Ovary (tissue), 9 donors: ENCODE data around the gene ARFGEF3. TPM values are rescaled to one million over a fixed set of nuclear protein-coding genes. Genes with fewer than 3 reads are reported as not detected.
"Not testable (repeated sequence)": the region's sequence is repeated elsewhere in the genome, so short reads cannot be mapped to it uniquely, and the experiment has no call there.

Experiments
- DNase-seq, 5 donors: peaks; one replicate each; pipeline ENCODE4 v3.0.0-alpha.2; 2019 to 2020
- H3K27ac ChIP-seq, 2 donors: fragments of 200-600 bp; one replicate each; pipeline versions ENCODE4 v1.5.1 to v1.8.0; 2019 to 2022
- H3K27me3 ChIP-seq: fragments of 200-600 bp; one replicate; pipeline ENCODE4 v1.8.0; 2022
- H3K36me3 ChIP-seq: fragments of 200-600 bp; sonication (generic); one replicate; pipeline ENCODE4 v1.5.1; 2019
- H3K4me1 ChIP-seq: one replicate; pipeline ENCODE4 v1.8.1; 2013; ENCODE audit warnings: mild to moderate bottlenecking, moderate library complexity; ENCODE audit not compliant: insufficient read depth
- H3K4me3 ChIP-seq: fragments of 200-600 bp; sonication (generic); one replicate; pipeline ENCODE4 v1.5.1; 2017
- H3K9me3 ChIP-seq, 2 donors: fragments of 200-600 bp in 1 of 2; sonication (generic) in 1 of 2; one replicate each; pipeline versions ENCODE4 v1.5.1 to v1.8.1; 2013 to 2019; ENCODE audit warnings: mild to moderate bottlenecking in 1 of 2, moderate library complexity in 1 of 2
- EP300 ChIP-seq: sonication (generic); formaldehyde crosslinking; IDR thresholded peaks from one replicate; pipeline ENCODE4 v1.6.1; 2017; ENCODE audit warnings: antibody characterized with exemption
- POLR2A ChIP-seq: fragments of 450-650 bp; IDR thresholded peaks from one replicate; pipeline ENCODE4 v1.6.1; 2017; ENCODE audit warnings: antibody characterized with exemption, mild to moderate bottlenecking, moderate library complexity
- WGBS, 3 donors: extraction: QIAGEN DNeasy Blood & Tissue Kit in 1 of 3; methylation state at CpG; one replicate each; pipeline versions ENCODE4 v1.1.5 to v1.1.7; 2013 to 2017; 5-methylcytosine and 5-hydroxymethylcytosine counted together
- intact Hi-C, 4 donors: fragments of 100-400 bp; cut with DNase I; formaldehyde crosslinking; loops; one replicate each; pipeline versions ENCODE4 v1.11.0 to v1.15.1; 2022 to 2023
- polyA plus RNA-seq, 2 donors: library from polyadenylated mRNA; stranded (reverse); fragments of 200-250 nt in 1 of 2; fragments of 350-450 nt in 1 of 2; fragmentation: Illumina TruSeq in 1 of 2; extraction: RNeasy Lipid Tissue Mini Kit (QIAGEN cat#74804) in 1 of 2; gene quantifications; one replicate each; pipeline ENCODE4 v1.2.3, GENCODE V29; 2013 to 2014
- total RNA-seq, 7 donors: library from RNA; depleted of rRNA in 2 of 7; stranded (reverse); fragments of >200 nt in 2 of 7; fragmentation: NEBNext Ultra II Directional in 3 of 7; extraction: Animal tissue kit (Norgen Biotek cat#: 25700) in 3 of 7; gene quantifications; one replicate each; pipeline versions ENCODE4 v1.1.0 to v1.2.4, GENCODE V29; 2016 to 2023
- TF ChIP-seq, protein P1 (sequence below), 3 donors: fragments of 450-650 bp in 2 of 3; fragments of 200-600 bp in 1 of 3; IDR thresholded peaks; one replicate each; pipeline versions ENCODE4 v1.5.1 to v1.8.0; 2016 to 2022; ENCODE audit warnings: antibody characterized with exemption in 3 of 3, mild to moderate bottlenecking in 1 of 3
- donor health status: DM: no; HTN: no; CAD: no; lungs with moderate emphysema.
- donor health status: DM: no; HTN: no; CAD: no.
- donor health status: Bipolar disorder and iron deficiency.
- donor health status: DM: yes; HTN: yes; CAD: no.
- donor health status: DM: no; HTN: no; CAD: no.
- donor health status: DM: yes; HTN: yes; CAD: no.

The ARFGEF3 gene
- total and polyA plus RNA-seq, 9 donors, result 0.15 to 6.1 (median 0.72) TPM

DNA sequence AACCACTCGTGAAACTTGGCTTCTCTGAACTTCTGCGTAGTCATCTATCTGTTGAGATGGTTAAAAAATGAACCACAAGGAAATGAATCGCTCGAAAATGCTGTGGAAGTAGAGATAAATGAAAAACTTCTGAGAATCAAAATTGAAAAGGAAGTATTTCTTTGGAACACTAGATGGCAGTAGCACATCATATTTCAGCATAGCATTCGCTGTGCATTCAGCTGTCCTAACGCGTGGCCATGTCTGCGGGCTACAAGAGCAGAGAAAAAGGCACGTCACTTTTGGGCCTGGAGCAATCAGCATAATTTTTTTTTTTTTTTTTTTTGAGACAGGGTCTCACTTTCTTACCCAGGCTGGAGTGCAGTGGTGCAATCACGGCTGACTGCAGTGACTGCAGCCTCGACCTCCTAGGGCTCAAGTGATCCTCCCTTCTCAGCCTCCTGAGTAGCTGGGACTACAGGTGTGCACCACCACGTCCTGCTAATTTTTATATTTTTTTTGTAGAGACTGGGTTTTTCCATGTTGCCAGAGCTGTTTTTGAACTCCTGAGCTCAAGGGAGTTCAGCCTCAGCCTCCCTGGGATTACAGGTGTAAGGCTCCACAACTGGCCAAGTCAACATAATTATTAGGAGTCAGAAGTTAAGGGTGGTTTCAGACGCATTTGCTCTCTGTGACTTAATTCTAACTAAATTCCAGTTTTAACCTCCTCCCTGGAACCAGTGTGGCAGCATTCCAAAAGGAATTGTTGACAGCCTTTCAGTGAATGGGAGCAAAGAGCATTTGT is 45.7 kb upstream of the ARFGEF3 start:
- 11 to 20% (median 15%) methylated on average over 13 of the region's 13 CpGs for WGBS, 3 donors
- no peaks in the 10 kb centered on the region for H3K9me3 ChIP-seq
- no peaks in the 10 kb centered on the region for H3K36me3 ChIP-seq
- no peak for TF ChIP-seq POLR2A
- TF ChIP-seq, protein P1, sequence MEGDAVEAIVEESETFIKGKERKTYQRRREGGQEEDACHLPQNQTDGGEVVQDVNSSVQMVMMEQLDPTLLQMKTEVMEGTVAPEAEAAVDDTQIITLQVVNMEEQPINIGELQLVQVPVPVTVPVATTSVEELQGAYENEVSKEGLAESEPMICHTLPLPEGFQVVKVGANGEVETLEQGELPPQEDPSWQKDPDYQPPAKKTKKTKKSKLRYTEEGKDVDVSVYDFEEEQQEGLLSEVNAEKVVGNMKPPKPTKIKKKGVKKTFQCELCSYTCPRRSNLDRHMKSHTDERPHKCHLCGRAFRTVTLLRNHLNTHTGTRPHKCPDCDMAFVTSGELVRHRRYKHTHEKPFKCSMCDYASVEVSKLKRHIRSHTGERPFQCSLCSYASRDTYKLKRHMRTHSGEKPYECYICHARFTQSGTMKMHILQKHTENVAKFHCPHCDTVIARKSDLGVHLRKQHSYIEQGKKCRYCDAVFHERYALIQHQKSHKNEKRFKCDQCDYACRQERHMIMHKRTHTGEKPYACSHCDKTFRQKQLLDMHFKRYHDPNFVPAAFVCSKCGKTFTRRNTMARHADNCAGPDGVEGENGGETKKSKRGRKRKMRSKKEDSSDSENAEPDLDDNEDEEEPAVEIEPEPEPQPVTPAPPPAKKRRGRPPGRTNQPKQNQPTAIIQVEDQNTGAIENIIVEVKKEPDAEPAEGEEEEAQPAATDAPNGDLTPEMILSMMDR (IDR thresholded peaks at IDR 0.05), result peak; percentile 42 to 80 (median 59)
- intact Hi-C loops, result loop anchor here (1.0 to 10.0 kb wide), 6 partner anchors 17 to 479 kb away; partner anchors contain the start of gene HEBP2 (in 1 of the 4)
- H3K27me3 ChIP-seq, result no peaks in the 10 kb centered on the region
- DNase-seq, result peak; percentile 19 to 45 (median 38)
- H3K4me1 ChIP-seq, result no peaks in the 10 kb centered on the region
- no peak overlapping the region for H3K27ac ChIP-seq
- no peak overlapping the region for H3K4me3 ChIP-seq

DNA sequence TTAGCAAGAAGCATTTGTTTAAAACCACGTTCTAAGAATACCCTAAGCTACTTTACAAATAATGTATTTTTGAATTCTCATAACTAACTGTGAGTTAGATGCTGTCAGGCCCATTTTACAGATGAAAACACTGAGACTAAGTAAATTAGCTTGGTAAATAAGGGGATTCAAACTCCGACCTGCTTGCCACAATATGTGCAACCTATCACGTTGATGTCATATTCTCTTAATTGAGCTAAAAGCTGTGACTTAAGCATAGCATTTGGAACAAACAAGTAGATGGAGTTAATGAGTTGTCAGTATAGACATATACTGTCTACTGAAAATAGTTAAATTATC is 45.1 kb upstream of the ARFGEF3 start:
- H3K9me3 ChIP-seq, result no peaks in the 10 kb centered on the region
- no peak for DNase-seq
- H3K27me3 ChIP-seq, result no peaks in the 10 kb centered on the region
- H3K4me3 ChIP-seq, result no peak overlapping the region
- H3K4me1 ChIP-seq, result no peaks in the 10 kb centered on the region
- intact Hi-C loops, result loop anchor here (2.0 to 10.0 kb wide), 5 partner anchors 288 to 478 kb away; partner anchors contain the start of gene HEBP2 (in 1 of the 4)
- H3K36me3 ChIP-seq, result no peaks in the 10 kb centered on the region
- 63 to 68% (median 63%) methylated on average over 3 of the region's 3 CpGs for WGBS, 3 donors
- no peak for TF ChIP-seq POLR2A
- TF ChIP-seq, protein P1 (IDR thresholded peaks at IDR 0.05), result no peak
- TF ChIP-seq EP300, result no peak
- no peak overlapping the region for H3K27ac ChIP-seq

DNA sequence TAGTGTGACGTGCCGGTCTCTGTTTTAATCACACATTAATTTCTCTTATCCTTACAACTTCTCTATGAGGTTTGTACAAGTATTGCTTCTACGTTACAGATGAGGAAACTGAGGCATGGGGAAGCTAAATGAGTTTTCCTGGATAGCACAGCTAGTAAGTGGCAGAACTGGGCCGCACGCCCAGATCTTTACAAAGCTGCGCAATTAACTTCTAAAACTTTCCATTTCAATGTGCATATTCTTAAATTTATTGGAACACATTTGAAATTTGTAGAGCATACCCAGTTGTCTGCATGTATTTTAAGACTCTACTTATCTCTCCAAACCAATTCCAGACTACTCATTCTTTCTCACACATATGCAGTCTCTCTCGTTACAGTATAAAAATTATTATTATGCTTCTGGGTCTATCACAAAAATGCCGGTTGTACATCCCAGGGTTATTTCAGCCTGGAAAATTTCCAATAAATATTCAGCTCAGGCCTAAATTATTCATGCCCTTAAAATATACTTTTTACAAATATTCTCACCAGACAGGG is 44.3 kb upstream of the ARFGEF3 start:
- Histone ChIP-seq H3K4me3 (no peak overlapping the region), H3K9me3 (no peaks in the 10 kb centered on the region), H3K4me1 (no peaks in the 10 kb centered on the region), H3K27ac (no peak overlapping the region), H3K27me3 (no peaks in the 10 kb centered on the region), H3K36me3 (no peaks in the 10 kb centered on the region)
- DNase-seq, result no peak
- WGBS, 3 donors, result 74 to 78% (median 78%) methylated on average over 8 of the region's 8 CpGs
- TF ChIP-seq, protein P1 (IDR thresholded peaks at IDR 0.05), result no peak
- TF ChIP-seq EP300 (no peak), POLR2A (no peak)
- intact Hi-C loops, result loop anchor here (2.0 to 10.0 kb wide), 5 partner anchors 287 to 477 kb away; partner anchors contain the start of gene HEBP2 (in 1 of the 4)

DNA sequence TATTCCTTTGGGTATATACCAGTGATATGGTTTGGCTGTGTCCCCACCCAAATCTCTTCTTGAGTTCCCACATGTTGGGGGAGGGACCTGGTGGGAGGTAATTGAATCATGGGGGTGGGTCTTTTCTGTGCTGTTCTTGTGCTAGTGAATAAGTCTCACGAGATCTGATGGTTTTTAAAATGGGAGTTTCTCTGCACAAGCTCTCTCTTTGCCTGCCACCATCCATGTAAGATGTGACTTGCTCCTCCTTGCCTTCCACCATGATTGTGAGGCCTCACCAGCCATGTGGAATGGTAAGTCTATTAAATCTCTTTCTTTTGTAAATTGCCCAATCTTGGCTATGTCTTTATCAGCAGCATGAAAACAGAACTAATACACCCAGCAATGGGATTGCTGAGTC is 42.5 kb upstream of the ARFGEF3 start:
- H3K4me3 ChIP-seq, H3K36me3 ChIP-seq, H3K9me3 ChIP-seq, DNase-seq, H3K27ac ChIP-seq, H3K27me3 ChIP-seq, H3K4me1 ChIP-seq: not testable (repeated sequence)
- 88 to 96% (median 90%) methylated on average over 1 of the region's 1 CpG for WGBS, 3 donors
- intact Hi-C loops, result loop anchor here in 3 of 4 donors (10.0 kb wide), 4 partner anchors 286 to 476 kb away; partner anchors contain the start of gene HEBP2 (in 1 of the 3)

DNA sequence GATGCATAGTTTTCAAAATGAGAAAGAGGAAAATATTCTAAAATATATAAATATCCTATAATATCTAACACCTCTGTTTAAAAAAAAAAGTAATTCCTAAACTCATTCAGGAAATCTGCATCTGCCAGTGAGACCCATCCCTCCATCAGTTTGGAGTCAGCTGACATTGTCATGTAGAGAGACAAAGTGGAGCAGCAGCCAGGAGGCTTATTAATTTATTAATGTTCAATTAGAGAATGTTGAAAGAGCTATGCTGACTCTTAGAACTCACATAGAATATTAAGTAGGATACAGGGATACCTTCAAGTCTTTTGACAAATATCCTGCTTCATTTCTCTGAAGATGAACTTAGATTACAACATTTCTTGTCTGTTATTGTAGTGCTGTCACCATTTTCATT is 41.8 kb upstream of the ARFGEF3 start:
- H3K4me3 ChIP-seq, result no peak overlapping the region
- H3K4me1 ChIP-seq, result no peaks in the 10 kb centered on the region
- no peaks in the 10 kb centered on the region for H3K9me3 ChIP-seq
- intact Hi-C loops, result loop anchor here in 3 of 4 donors (10.0 kb wide), 5 partner anchors 285 to 1175 kb away; partner anchors contain the start of genes HEBP2 (in 1 of the 3) and TXLNB (in 1 of the 3)
- H3K27me3 ChIP-seq, result no peaks in the 10 kb centered on the region
- no peak for DNase-seq
- no peaks in the 10 kb centered on the region for H3K36me3 ChIP-seq
- TF ChIP-seq POLR2A (no peak), EP300 (no peak)
- TF ChIP-seq, protein P1 (IDR thresholded peaks at IDR 0.05), result no peak
- H3K27ac ChIP-seq, result no peak overlapping the region
